CD14-positive monocyte (primary cell): ENCODE results near the gene RASGEF1B. TPM values are rescaled to one million over a fixed set of nuclear protein-coding genes. Genes with fewer than 3 reads are reported as not detected.

Experiments used
- DNase-seq, 3 donors: peaks; one replicate each; pipeline ENCODE4 v3.0.0-alpha.2; 2011 to 2022
- H2AFZ ChIP-seq: 2 replicates; pipeline ENCODE4 v1.6.0; 2012; ENCODE audit warnings: mild to moderate bottlenecking, low read depth, low read length, inconsistent platforms; ENCODE audit not compliant: insufficient read depth, poor library complexity, severe bottlenecking
- H3K27ac ChIP-seq, 2 donors: 1 replicate in 1 of 2; 2 replicates in 1 of 2; pipeline ENCODE4 v1.5.1; 2012 to 2013; ENCODE audit warnings: low read length in 2 of 2, control low read depth in 1 of 2, inconsistent platforms in 1 of 2, low read depth in 1 of 2, mild to moderate bottlenecking in 1 of 2
- H3K27me3 ChIP-seq, 2 donors: one replicate each; pipeline versions ENCODE4 v1.6.0 to v1.6.1; 2011 to 2013; ENCODE audit warnings: low read length in 2 of 2; ENCODE audit not compliant: control insufficient read depth in 2 of 2, insufficient read depth in 2 of 2
- H3K36me3 ChIP-seq, 2 donors: replicated peaks in 1 of 2; 1 replicate in 1 of 2; 2 replicates in 1 of 2; pipeline versions ENCODE4 v1.5.1 to v1.6.1; 2012 to 2013; ENCODE audit warnings: low read length in 2 of 2, control low read depth in 1 of 2, inconsistent platforms in 1 of 2, mild to moderate bottlenecking in 1 of 2; ENCODE audit not compliant: insufficient read depth in 2 of 2, control insufficient read depth in 1 of 2
- H3K4me1 ChIP-seq, 2 donors: 1 replicate in 1 of 2; 2 replicates in 1 of 2; pipeline versions ENCODE4 v1.5.1 to v1.6.1; 2012 to 2013; ENCODE audit warnings: low read length in 2 of 2, control low read depth in 1 of 2, inconsistent platforms in 1 of 2, mild to moderate bottlenecking in 1 of 2, moderate library complexity in 1 of 2; ENCODE audit not compliant: insufficient read depth in 2 of 2, control insufficient read depth in 1 of 2
- H3K4me2 ChIP-seq: replicated peaks from 2 replicates; pipeline ENCODE3; 2012; ENCODE audit warnings: low read length, moderate library complexity, mild to moderate bottlenecking; ENCODE audit not compliant: poor library complexity, severe bottlenecking; ENCODE audit errors: extremely low read depth
- H3K4me3 ChIP-seq, 3 experiments: fragments of 200-600 bp in 1 of 3; sonication (generic) in 1 of 3; replicated peaks in 1 of 3; 1 replicate in 2 of 3; 2 replicates in 1 of 3; pipeline ENCODE4 v1.5.1; 2011 to 2013; ENCODE audit warnings: low read length in 3 of 3, mild to moderate bottlenecking in 3 of 3, control low read depth in 2 of 3, low read depth in 2 of 3, inconsistent platforms in 1 of 3, moderate library complexity in 1 of 3
- H3K79me2 ChIP-seq: 2 replicates; pipeline ENCODE4 v1.6.0; 2012; ENCODE audit warnings: mild to moderate bottlenecking, control low read depth, inconsistent platforms, low read length, moderate library complexity; ENCODE audit not compliant: insufficient read depth
- H3K9ac ChIP-seq: 2 replicates; pipeline ENCODE4 v1.6.0; 2017; ENCODE audit warnings: low read length, mild to moderate bottlenecking; ENCODE audit not compliant: insufficient read depth, poor library complexity, severe bottlenecking
- H3K9me3 ChIP-seq, 2 donors: replicated peaks in 1 of 2; 1 replicate in 1 of 2; 2 replicates in 1 of 2; pipeline versions ENCODE4 v1.5.1 to v1.6.1; 2012 to 2013; ENCODE audit warnings: low read length in 2 of 2, control low read depth in 1 of 2; ENCODE audit not compliant: control insufficient read depth in 1 of 2, insufficient read depth in 1 of 2
- H4K20me1 ChIP-seq: 2 replicates; pipeline ENCODE4 v1.6.0; 2012; ENCODE audit warnings: mild to moderate bottlenecking, low read length, control low read depth, moderate library complexity; ENCODE audit not compliant: insufficient read depth
- H3K27ac Mint-ChIP-seq, 7 donors: one replicate each; pipeline ENCODE4 v1.8.0; 2020; ENCODE audit warnings: mild to moderate bottlenecking in 7 of 7, mixed read lengths in 7 of 7, moderate library complexity in 6 of 7, inconsistent platforms in 2 of 7
- H3K27me3 Mint-ChIP-seq, 3 donors: one replicate each; pipeline ENCODE4 v1.8.0; 2021 to 2022; ENCODE audit warnings: low read depth in 3 of 3, mild to moderate bottlenecking in 3 of 3, mixed read lengths in 3 of 3, moderate library complexity in 3 of 3, inconsistent platforms in 1 of 3
- H3K36me3 Mint-ChIP-seq, 2 donors: one replicate each; pipeline ENCODE4 v1.8.0; 2020; ENCODE audit warnings: mixed read lengths in 2 of 2, inconsistent platforms in 1 of 2, mild to moderate bottlenecking in 1 of 2
- H3K4me1 Mint-ChIP-seq: one replicate; pipeline ENCODE4 v1.8.0; 2020; ENCODE audit warnings: mild to moderate bottlenecking, mixed read lengths
- H3K4me3 Mint-ChIP-seq, 2 donors: one replicate each; pipeline ENCODE4 v1.8.0; 2020; ENCODE audit warnings: mild to moderate bottlenecking in 2 of 2, mixed read lengths in 2 of 2, moderate library complexity in 1 of 2
- H3K9me3 Mint-ChIP-seq, 7 donors: one replicate each; pipeline ENCODE4 v1.8.0; 2020 to 2022; ENCODE audit warnings: mixed read lengths in 7 of 7, mild to moderate bottlenecking in 6 of 7, moderate library complexity in 6 of 7, inconsistent platforms in 2 of 7
- CTCF ChIP-seq: fragments of 200-600 bp; IDR thresholded peaks from one replicate; pipeline ENCODE4 v1.8.0; 2022; ENCODE audit warnings: antibody characterized with exemption, mild to moderate bottlenecking
- WGBS: methylation state at CpG from one replicate; pipeline ENCODE4 v1.1.5; 2013; ENCODE audit warnings: missing lambda C conversion rate; ENCODE audit not compliant: insufficient coverage; 5-methylcytosine and 5-hydroxymethylcytosine counted together
- intact Hi-C, 2 donors: fragments of 100-400 bp; cut with micrococcal nuclease; formaldehyde crosslinking; loops; one replicate each; pipeline versions ENCODE4 v1.15.0 to v1.15.1; 2023
- polyA plus RNA-seq, 3 donors: library from polyadenylated mRNA; depleted of rRNA in 1 of 3; unstranded in 2 of 3; stranded (reverse) in 1 of 3; fragments of 300-500 nt in 2 of 3; fragments of >200 nt in 1 of 3; fragmentation: Illumina TruSeq in 2 of 3; gene quantifications; 1 replicate in 2 of 3; 2 replicates in 1 of 3; pipeline ENCODE4 v1.2.3, GENCODE V29; 2012 to 2021

RASGEF1B gene
- polyA plus RNA-seq, 3 donors: 20.3 to 76.9 (median 36.6) TPM

DNA sequence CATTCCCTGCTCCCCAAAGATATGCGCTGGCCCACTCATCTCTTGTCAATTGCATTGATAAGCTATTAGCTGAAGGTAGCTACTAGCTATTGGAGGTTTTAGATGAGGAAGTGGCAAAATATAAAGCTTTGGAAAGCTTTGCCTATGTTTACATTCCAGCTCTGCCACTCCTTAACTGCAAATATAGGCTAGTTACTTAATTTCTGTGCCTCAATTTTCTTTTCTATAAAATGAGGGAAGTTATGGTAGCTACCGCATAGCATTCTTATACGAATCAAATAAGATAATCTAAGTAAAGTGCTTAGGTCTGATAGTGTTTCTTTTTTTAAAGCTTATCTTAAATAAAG lies 47.7 kb upstream of the RASGEF1B start:
- Mint-ChIP-seq H3K27me3 (peaks cover 0 to 1% (median under 1%) of the 10 kb centered on the region in 3 donors), H3K9me3 (peaks cover 0 to 2% (median 2%) of the 10 kb centered on the region in 7 donors), H3K4me3 (no peak overlapping the region), H3K27ac (no peak overlapping the region), H3K4me1 (peaks cover 4% of the 10 kb centered on the region), H3K36me3 (no peaks in the 10 kb centered on the region)
- no peaks in the 10 kb centered on the region for H3K9me3 ChIP-seq
- H3K4me2 ChIP-seq: no peak overlapping the region
- no peak overlapping the region for H2AFZ ChIP-seq
- H3K27ac ChIP-seq: no peak overlapping the region
- H3K9ac ChIP-seq: no peak overlapping the region
- no peak for TF ChIP-seq CTCF
- H3K79me2 ChIP-seq: no peaks in the 10 kb centered on the region
- H3K4me3 ChIP-seq: no peak overlapping the region
- intact Hi-C loops: no loop called here
- no peaks in the 10 kb centered on the region for H3K4me1 ChIP-seq
- H3K36me3 ChIP-seq: no peaks in the 10 kb centered on the region
- DNase-seq: no peak
- no peaks in the 10 kb centered on the region for H3K27me3 ChIP-seq
- no peaks in the 10 kb centered on the region for H4K20me1 ChIP-seq
- WGBS: no CpG with 5 or more reads among the region's 3 CpGs

- Histone ChIP-seq H3K4me1 (no peaks in the 10 kb centered on the region), H3K79me2 (no peaks in the 10 kb centered on the region), H3K4me3 (no peak overlapping the region), H3K36me3 (no peaks in the 10 kb centered on the region), H4K20me1 (no peaks in the 10 kb centered on the region), H3K9me3 (no peaks in the 10 kb centered on the region), H3K27me3 (no peaks in the 10 kb centered on the region), H3K4me2 (no peak overlapping the region), H2AFZ (no peak overlapping the region), H3K27ac (no peak overlapping the region), H3K9ac (no peak overlapping the region)
- no peak for DNase-seq
- H3K27me3 Mint-ChIP-seq: peaks cover 0 to 2% (median 1%) of the 10 kb centered on the region in 3 donors
- WGBS: 100% methylated on average over 1 of the region's 6 CpGs
- no peak overlapping the region for H3K4me3 Mint-ChIP-seq
- intact Hi-C loops: no loop called here
- H3K27ac Mint-ChIP-seq: no peak overlapping the region
- no peaks in the 10 kb centered on the region for H3K36me3 Mint-ChIP-seq
- H3K4me1 Mint-ChIP-seq: peaks cover 4% of the 10 kb centered on the region
- H3K9me3 Mint-ChIP-seq: peaks cover 0 to 2% (median 2%) of the 10 kb centered on the region in 7 donors
- TF ChIP-seq CTCF: no peak
Measured at GRCh38 chr4:81518762-81519426, 47.2 kb upstream of the RASGEF1B start.
